Measurements from ENCODE around the gene NOD2. TPM values are rescaled to one million over a fixed set of nuclear protein-coding genes. Genes with fewer than 3 reads are reported as not detected.

The NOD2 gene
- total RNA-seq, 4 donors from 2014 or later: 1.5 to 5.6 (median 1.9) TPM; not detected in 1

- TF ChIP-seq CTCF (IDR thresholded peaks at IDR 0.05) (no peak), POLR2A (IDR thresholded peaks at IDR 0.05) (no peak)
- Histone ChIP-seq H3K27me3 (no peaks in the 10 kb centered on the region), H3K4me3 (no peak overlapping the region), H3K27ac (no peak overlapping the region), H3K9me3 (no peaks in the 10 kb centered on the region), H3K36me3 (no peaks in the 10 kb centered on the region), H3K4me1 (no peaks in the 10 kb centered on the region)
- intact Hi-C loops (cut with DNase I; ENCODE audit: low total_unique reads): no loop called here
- no peak for DNase-seq
Measured at GRCh38 chr16:50774960-50775359, 81.6 kb downstream of the NOD2 start.

- TF ChIP-seq CTCF (IDR thresholded peaks at IDR 0.05) (no peak), POLR2A (IDR thresholded peaks at IDR 0.05) (no peak)
- Histone ChIP-seq H3K4me1 (no peaks in the 10 kb centered on the region), H3K36me3 (no peaks in the 10 kb centered on the region), H3K4me3 (no peak overlapping the region), H3K9me3 (no peaks in the 10 kb centered on the region), H3K27me3 (no peaks in the 10 kb centered on the region), H3K27ac (no peak overlapping the region)
- intact Hi-C loops (cut with DNase I; ENCODE audit: low total_unique reads): no loop called here
- no peak for DNase-seq
Measured at GRCh38 chr16:50776037-50776436, 82.6 kb downstream of the NOD2 start.

GRCh38 chr16:50778284-50779163 is 85.1 kb downstream of the NOD2 start:
- no peak for TF ChIP-seq POLR2A (IDR thresholded peaks at IDR 0.05)
- TF ChIP-seq CTCF (IDR thresholded peaks at IDR 0.05): no peak
- no peaks in the 10 kb centered on the region for H3K4me1 ChIP-seq
- intact Hi-C loops (cut with DNase I; ENCODE audit: low total_unique reads): no loop called here
- no peaks in the 10 kb centered on the region for H3K9me3 ChIP-seq
- H3K27me3 ChIP-seq: no peaks in the 10 kb centered on the region
- no peak overlapping the region for H3K27ac ChIP-seq
- H3K4me3 ChIP-seq: no peak overlapping the region
- DNase-seq: no peak
- no peaks in the 10 kb centered on the region for H3K36me3 ChIP-seq

GRCh38 chr16:50781043-50781442 is 87.6 kb downstream of the NOD2 start:
- intact Hi-C loops (cut with DNase I; ENCODE audit: low total_unique reads): no loop called here
- no peaks in the 10 kb centered on the region for H3K9me3 ChIP-seq
- H3K4me1 ChIP-seq: no peaks in the 10 kb centered on the region
- TF ChIP-seq CTCF (IDR thresholded peaks at IDR 0.05) (no peak), POLR2A (IDR thresholded peaks at IDR 0.05) (no peak)
- H3K36me3 ChIP-seq: no peaks in the 10 kb centered on the region
- no peaks in the 10 kb centered on the region for H3K27me3 ChIP-seq
- H3K27ac ChIP-seq: no peak overlapping the region
- DNase-seq: no peak
- H3K4me3 ChIP-seq: no peak overlapping the region

GRCh38 chr16:50781518-50781917 is 88.1 kb downstream of the NOD2 start:
- no peak for TF ChIP-seq POLR2A (IDR thresholded peaks at IDR 0.05)
- no peak for TF ChIP-seq CTCF (IDR thresholded peaks at IDR 0.05)
- Histone ChIP-seq H3K4me1 (no peaks in the 10 kb centered on the region), H3K36me3 (no peaks in the 10 kb centered on the region), H3K27me3 (no peaks in the 10 kb centered on the region), H3K27ac (no peak overlapping the region), H3K4me3 (no peak overlapping the region), H3K9me3 (no peaks in the 10 kb centered on the region)
- intact Hi-C loops (cut with DNase I; ENCODE audit: low total_unique reads): no loop called here
- no peak for DNase-seq

All from uterus (tissue), 4 donors.